Spleen (tissue), 11 donors: ENCODE measurements around the gene IL18RAP. TPM values are rescaled to one million over a fixed set of nuclear protein-coding genes. Genes with fewer than 3 reads are reported as not detected.

Experiments
- DNase-seq: peaks from one replicate; pipeline ENCODE4 v3.0.0-alpha.2; 2020
- H3K27ac ChIP-seq, 8 donors: fragments of 200-600 bp; sonication (generic) in 7 of 8; 1 replicate in 4 of 8; 2 replicates in 4 of 8; pipeline versions ENCODE4 v1.5.0 to v1.8.0; 2016 to 2021; ENCODE audit warnings: inconsistent platforms in 4 of 8, mild to moderate bottlenecking in 4 of 8, moderate library complexity in 1 of 8
- H3K27me3 ChIP-seq, 7 donors: fragments of 200-600 bp; sonication (generic) in 6 of 7; replicated peaks in 1 of 7; 1 replicate in 4 of 7; 2 replicates in 3 of 7; pipeline versions ENCODE4 v1.5.0 to v1.8.0; 2016 to 2021; ENCODE audit warnings: inconsistent platforms in 3 of 7, mild to moderate bottlenecking in 1 of 7
- H3K36me3 ChIP-seq, 6 donors: fragments of 200-600 bp; sonication (generic) in 5 of 6; 1 replicate in 4 of 6; 2 replicates in 2 of 6; pipeline versions ENCODE4 v1.5.0 to v1.8.0; 2016 to 2021; ENCODE audit warnings: inconsistent platforms in 2 of 6
- H3K4me1 ChIP-seq, 6 donors: fragments of 200-600 bp; sonication (generic) in 5 of 6; 1 replicate in 3 of 6; 2 replicates in 3 of 6; pipeline versions ENCODE4 v1.5.0 to v1.8.0; 2016 to 2021; ENCODE audit warnings: inconsistent platforms in 3 of 6
- H3K4me3 ChIP-seq, 8 donors: fragments of 200-600 bp; sonication (generic) in 7 of 8; 1 replicate in 4 of 8; 2 replicates in 4 of 8; pipeline versions ENCODE4 v1.5.0 to v1.8.0; 2016 to 2021; ENCODE audit warnings: inconsistent platforms in 4 of 8, mild to moderate bottlenecking in 4 of 8, moderate library complexity in 2 of 8
- H3K9me3 ChIP-seq, 8 donors: fragments of 200-600 bp; sonication (generic) in 7 of 8; 1 replicate in 4 of 8; 2 replicates in 4 of 8; pipeline versions ENCODE4 v1.5.0 to v1.8.0; 2016 to 2021; ENCODE audit warnings: inconsistent platforms in 4 of 8
- CTCF ChIP-seq, 11 experiments: fragments of 200-600 bp in 7 of 11; fragments of 450-650 bp in 4 of 11; sonication (generic) in 4 of 11; IDR thresholded peaks in 8 of 11; conservative IDR thresholded peaks in 3 of 11; 1 replicate in 7 of 11; 2 replicates in 4 of 11; pipeline versions ENCODE4 v1.4.0 to v1.8.0; 2016 to 2021; ENCODE audit warnings: antibody characterized with exemption in 11 of 11, inconsistent platforms in 4 of 11, mild to moderate bottlenecking in 1 of 11
- POLR2A ChIP-seq, 3 donors: fragments of 450-650 bp; IDR thresholded peaks; one replicate each; pipeline ENCODE4 v1.5.1; 2017; ENCODE audit warnings: antibody characterized with exemption in 3 of 3, mild to moderate bottlenecking in 1 of 3
- POLR2AphosphoS5 ChIP-seq, 3 donors: sonication (generic); formaldehyde crosslinking; IDR thresholded peaks; one replicate each; pipeline ENCODE4 v1.5.1; 2017; ENCODE audit warnings: antibody characterized with exemption in 3 of 3
- WGBS, 5 donors: extraction: QIAGEN DNeasy Blood & Tissue Kit in 3 of 5; methylation state at CpG; one replicate each; pipeline versions ENCODE4 v1.1.5 to v1.1.7; 2013 to 2018; 5-methylcytosine and 5-hydroxymethylcytosine counted together
- intact Hi-C: fragments of 100-400 bp; cut with DNase I; formaldehyde crosslinking; loops from one replicate; pipeline ENCODE4 v1.15.0; 2023; ENCODE audit warnings: low total_unique reads
- polyA plus RNA-seq, 3 donors: library from polyadenylated mRNA; stranded (reverse); fragments of 200-250 nt; gene quantifications; one replicate each; pipeline ENCODE4 v1.2.1, GENCODE V29; 2013
- total RNA-seq, 7 donors: library from RNA; depleted of rRNA in 3 of 7; stranded (reverse); fragments of >200 nt in 3 of 7; fragmentation: NEBNext Ultra II Directional in 4 of 7; extraction: Animal tissue kit (Norgen Biotek cat#: 25700) in 4 of 7; gene quantifications; one replicate each; pipeline versions ENCODE4 v1.1.0 to v1.2.1, GENCODE V29; 2016 to 2021
- donor health status: healthy with polysubstance abuse.
- donor health status: DM: no; HTN: no; CAD: no; lungs with moderate emphysema.
- donor health status: DM: no; HTN: no; CAD: no.
- donor health status: Bipolar disorder and iron deficiency.
- donor health status: healthy.
- donor health status: DM: no; HTN: no; CAD: no.
- donor health status: DM: yes; HTN: yes; CAD: no.

Gene IL18RAP
- total and polyA plus RNA-seq, 10 donors, result 1.5 to 145 (median 31.8) TPM

GRCh38 chr2:102444233-102444632 is 21.3 kb downstream of the IL18RAP start:
- Histone ChIP-seq H3K4me3 (no peak overlapping the region), H3K36me3 (peaks cover 0 to 68% (median 0%) of the 10 kb centered on the region in 6 donors), H3K27me3 (no peaks in the 10 kb centered on the region), H3K9me3 (no peaks in the 10 kb centered on the region), H3K27ac (peak overlapping the region in 2 of 8 donors; percentile 78 to 84), H3K4me1 (peaks cover 0 to 24% (median 6%) of the 10 kb centered on the region in 6 donors)
- no peak for DNase-seq
- WGBS, 5 donors, result 85 to 100% (median 90%) methylated on average over 2 to 3 of the region's 3 CpGs
- intact Hi-C loops, result loop anchor here (10.0 kb wide), 1 partner anchor 439 kb away; no protein-coding TSS in a partner anchor
- TF ChIP-seq POLR2AphosphoS5 (IDR thresholded peaks at IDR 0.05), result no peak
- TF ChIP-seq POLR2A (IDR thresholded peaks at IDR 0.05), result no peak
- TF ChIP-seq CTCF (IDR thresholded peaks at IDR 0.05 in 8 of 11, conservative IDR thresholded peaks at IDR 0.05 in 3 of 11), result no peak

GRCh38 chr2:102446936-102447335 is 24.0 kb downstream of the IL18RAP start:
- Histone ChIP-seq H3K36me3 (peaks cover 0 to 85% (median 0%) of the 10 kb centered on the region in 6 donors), H3K4me3 (no peak overlapping the region), H3K9me3 (no peaks in the 10 kb centered on the region), H3K4me1 (peaks cover 0 to 26% (median 6%) of the 10 kb centered on the region in 6 donors), H3K27me3 (no peaks in the 10 kb centered on the region), H3K27ac (no peak overlapping the region)
- 87 to 95% (median 94%) methylated on average over 9 of the region's 9 CpGs for WGBS, 5 donors
- no peak for TF ChIP-seq POLR2A (IDR thresholded peaks at IDR 0.05)
- no peak for TF ChIP-seq POLR2AphosphoS5 (IDR thresholded peaks at IDR 0.05)
- TF ChIP-seq CTCF (IDR thresholded peaks at IDR 0.05 in 8 of 11, conservative IDR thresholded peaks at IDR 0.05 in 3 of 11), result no peak
- DNase-seq, result no peak
- intact Hi-C loops, result loop anchor here (5.0 to 10.0 kb wide), 2 partner anchors 442 to 1030 kb away; no protein-coding TSS in a partner anchor

- Histone ChIP-seq H3K9me3 (no peaks in the 10 kb centered on the region), H3K27me3 (no peaks in the 10 kb centered on the region), H3K27ac (peak overlapping the region in 2 of 8 donors; percentile 1 to 37), H3K36me3 (peaks cover 0 to 98% (median 0%) of the 10 kb centered on the region in 6 donors), H3K4me3 (no peak overlapping the region), H3K4me1 (peaks cover 0 to 7% (median 0%) of the 10 kb centered on the region in 6 donors)
- TF ChIP-seq CTCF (IDR thresholded peaks at IDR 0.05 in 8 of 11, conservative IDR thresholded peaks at IDR 0.05 in 3 of 11), result peak; percentile 17 to 76 (median 60)
- TF ChIP-seq POLR2A (IDR thresholded peaks at IDR 0.05), result no peak
- TF ChIP-seq POLR2AphosphoS5 (IDR thresholded peaks at IDR 0.05), result no peak
- 0 to 2% (median 0%) methylated on average over 1 of the region's 1 CpG for WGBS, 5 donors
- intact Hi-C loops, result loop anchor here (5.0 to 10.0 kb wide), 2 partner anchors 445 to 1032 kb away; no protein-coding TSS in a partner anchor
- no peak for DNase-seq
These were observed 26.5 kb downstream of the IL18RAP start for GRCh38 chr2:102449370-102449974.

- no peak for TF ChIP-seq POLR2AphosphoS5 (IDR thresholded peaks at IDR 0.05)
- TF ChIP-seq POLR2A (IDR thresholded peaks at IDR 0.05), result no peak
- TF ChIP-seq CTCF (IDR thresholded peaks at IDR 0.05 in 8 of 11, conservative IDR thresholded peaks at IDR 0.05 in 3 of 11), result no peak
- peaks cover 0 to 7% (median 0%) of the 10 kb centered on the region in 6 donors for H3K4me1 ChIP-seq
- H3K27me3 ChIP-seq, result no peaks in the 10 kb centered on the region
- 76 to 87% (median 83%) methylated on average over 2 of the region's 2 CpGs for WGBS, 5 donors
- DNase-seq, result no peak
- no peak overlapping the region for H3K4me3 ChIP-seq
- H3K36me3 ChIP-seq, result peaks cover 0 to 73% (median 0%) of the 10 kb centered on the region in 6 donors
- no peak overlapping the region for H3K27ac ChIP-seq
- intact Hi-C loops, result no loop called here
- H3K9me3 ChIP-seq, result peaks cover 0 to 11% (median 0%) of the 10 kb centered on the region in 8 donors
These were observed 29.0 kb downstream of the IL18RAP start for GRCh38 chr2:102451968-102452367.
